ENCODE results near the gene GMCL1.

- TF ChIP-seq CTCF (conservative IDR thresholded peaks at IDR 0.05) (no peak), EZH2 (IDR thresholded peaks at IDR 0.05; ENCODE audit: low read depth) (no peak)
Measured at GRCh38 chr2:69798909-69799526, 30.4 kb upstream of the GMCL1 start.

All from PC-9 (cell line).